ENCODE measurements around the gene ZGPAT. TPM values are rescaled to one million over a fixed set of nuclear protein-coding genes. Genes with fewer than 3 reads are reported as not detected.

ZGPAT gene
- total RNA-seq, 2 donors from 2014 or later = 28.8 to 29.5 TPM

DNA sequence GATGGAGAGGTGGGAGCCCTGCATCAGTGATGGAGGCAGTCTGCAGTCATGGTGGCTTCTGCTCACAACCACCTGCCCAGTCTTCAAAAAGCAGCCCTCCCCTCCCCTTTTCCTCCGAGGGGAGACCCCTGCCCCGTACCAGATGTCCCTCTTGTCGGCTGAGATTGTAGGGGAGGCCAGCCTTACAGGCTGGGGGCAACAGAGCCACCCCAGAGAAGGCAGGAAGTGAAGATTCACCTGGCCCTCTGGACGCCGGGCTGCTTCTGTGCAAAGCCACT lies 6.8 kb upstream of the ZGPAT start:
- H3K4me1 ChIP-seq (ENCODE audit: control insufficient read depth, insufficient read depth, low read length) = no peaks in the 10 kb centered on the region
- H3K9ac ChIP-seq (ENCODE audit: extremely low read depth, low read length, poor library complexity, severe bottlenecking) = no peak overlapping the region
- TF ChIP-seq, protein P1, sequence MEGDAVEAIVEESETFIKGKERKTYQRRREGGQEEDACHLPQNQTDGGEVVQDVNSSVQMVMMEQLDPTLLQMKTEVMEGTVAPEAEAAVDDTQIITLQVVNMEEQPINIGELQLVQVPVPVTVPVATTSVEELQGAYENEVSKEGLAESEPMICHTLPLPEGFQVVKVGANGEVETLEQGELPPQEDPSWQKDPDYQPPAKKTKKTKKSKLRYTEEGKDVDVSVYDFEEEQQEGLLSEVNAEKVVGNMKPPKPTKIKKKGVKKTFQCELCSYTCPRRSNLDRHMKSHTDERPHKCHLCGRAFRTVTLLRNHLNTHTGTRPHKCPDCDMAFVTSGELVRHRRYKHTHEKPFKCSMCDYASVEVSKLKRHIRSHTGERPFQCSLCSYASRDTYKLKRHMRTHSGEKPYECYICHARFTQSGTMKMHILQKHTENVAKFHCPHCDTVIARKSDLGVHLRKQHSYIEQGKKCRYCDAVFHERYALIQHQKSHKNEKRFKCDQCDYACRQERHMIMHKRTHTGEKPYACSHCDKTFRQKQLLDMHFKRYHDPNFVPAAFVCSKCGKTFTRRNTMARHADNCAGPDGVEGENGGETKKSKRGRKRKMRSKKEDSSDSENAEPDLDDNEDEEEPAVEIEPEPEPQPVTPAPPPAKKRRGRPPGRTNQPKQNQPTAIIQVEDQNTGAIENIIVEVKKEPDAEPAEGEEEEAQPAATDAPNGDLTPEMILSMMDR (conservative IDR thresholded peaks at IDR 0.05) = no peak
- no peak overlapping the region for H3K4me3 Mint-ChIP-seq
- WGBS, 2 experiments (ENCODE audit: insufficient coverage in 1 of 2, insufficient read length in 1 of 2) = 81 to 93% methylated on average over 3 to 5 of the region's 5 CpGs
- H3K27ac Mint-ChIP-seq = no peak overlapping the region
- H3K9me3 Mint-ChIP-seq = no peaks in the 10 kb centered on the region
- H3K36me3 Mint-ChIP-seq (ENCODE audit: low read depth) = peaks cover 17% of the 10 kb centered on the region
- no peak overlapping the region for H3K27ac ChIP-seq (ENCODE audit: low read depth, low read length)
- no peak overlapping the region for H3K4me3 ChIP-seq (ENCODE audit: low read length)
- peaks cover 18% of the 10 kb centered on the region for H3K36me3 ChIP-seq (ENCODE audit: control insufficient read depth, insufficient read depth, low read length)
- no peak for DNase-seq
- no peaks in the 10 kb centered on the region for H3K27me3 Mint-ChIP-seq (ENCODE audit: insufficient read depth)
- H3K9me3 ChIP-seq (ENCODE audit: control insufficient read depth, low read length) = no peaks in the 10 kb centered on the region
- H3K27me3 ChIP-seq (ENCODE audit: control insufficient read depth, insufficient read depth, low read length, poor library complexity, severe bottlenecking) = no peaks in the 10 kb centered on the region
- H3K4me1 Mint-ChIP-seq = no peaks in the 10 kb centered on the region

DNA sequence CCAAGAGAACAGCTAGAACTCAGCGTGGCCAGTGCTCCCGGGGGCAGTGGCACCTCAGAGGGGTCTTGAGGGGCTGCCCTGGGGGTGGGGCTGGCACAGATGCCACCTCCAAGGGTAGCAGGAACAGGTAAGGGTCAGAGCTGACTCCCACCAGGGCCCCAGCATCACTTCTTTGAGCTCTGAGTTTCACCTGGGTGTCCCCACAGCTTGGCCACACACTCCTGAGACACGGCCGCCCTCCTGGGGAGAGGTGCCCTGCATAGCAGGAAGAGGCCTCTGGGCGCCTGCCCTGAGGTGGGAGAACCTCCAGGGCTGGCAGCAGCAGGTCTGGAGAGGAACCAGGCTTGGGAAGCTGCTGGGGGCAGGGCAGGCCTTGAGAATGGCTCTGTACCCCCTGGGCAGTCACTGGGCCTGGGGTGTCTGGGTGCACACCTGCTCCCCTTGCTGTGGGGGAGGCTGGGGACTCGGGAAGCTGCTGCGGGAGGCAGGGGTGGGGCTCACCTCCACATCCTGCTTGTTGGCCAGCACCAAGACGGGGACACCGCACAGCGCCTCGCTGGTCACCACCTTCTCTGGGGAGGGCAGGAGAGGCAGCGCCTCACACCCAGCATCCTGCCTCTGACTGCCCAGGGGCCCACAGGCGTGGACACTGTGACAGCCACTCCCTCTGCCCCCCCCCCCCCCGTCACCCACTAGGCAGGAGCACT lies 6.4 kb upstream of the ZGPAT start:
- Histone ChIP-seq H3K27ac (ENCODE audit: low read depth, low read length) (no peak overlapping the region), H3K27me3 (ENCODE audit: control insufficient read depth, insufficient read depth, low read length, poor library complexity, severe bottlenecking) (no peaks in the 10 kb centered on the region), H3K9me3 (ENCODE audit: control insufficient read depth, low read length) (no peaks in the 10 kb centered on the region), H3K9ac (ENCODE audit: extremely low read depth, low read length, poor library complexity, severe bottlenecking) (no peak overlapping the region), H3K4me3 (ENCODE audit: low read length) (no peak overlapping the region), H3K4me1 (ENCODE audit: control insufficient read depth, insufficient read depth, low read length) (peaks cover 2% of the 10 kb centered on the region), H3K36me3 (ENCODE audit: control insufficient read depth, insufficient read depth, low read length) (peaks cover 23% of the 10 kb centered on the region)
- Mint-ChIP-seq H3K36me3 (ENCODE audit: low read depth) (peaks cover 20% of the 10 kb centered on the region), H3K4me3 (no peak overlapping the region), H3K9me3 (no peaks in the 10 kb centered on the region), H3K27ac (no peak overlapping the region), H3K27me3 (ENCODE audit: insufficient read depth) (no peaks in the 10 kb centered on the region), H3K4me1 (peaks cover under 1% of the 10 kb centered on the region)
- TF ChIP-seq, protein P1 (conservative IDR thresholded peaks at IDR 0.05) = no peak
- WGBS, 2 experiments (ENCODE audit: insufficient coverage in 1 of 2, insufficient read length in 1 of 2) = 89 to 94% methylated on average over 7 to 12 of the region's 14 CpGs
- DNase-seq = no peak

DNA sequence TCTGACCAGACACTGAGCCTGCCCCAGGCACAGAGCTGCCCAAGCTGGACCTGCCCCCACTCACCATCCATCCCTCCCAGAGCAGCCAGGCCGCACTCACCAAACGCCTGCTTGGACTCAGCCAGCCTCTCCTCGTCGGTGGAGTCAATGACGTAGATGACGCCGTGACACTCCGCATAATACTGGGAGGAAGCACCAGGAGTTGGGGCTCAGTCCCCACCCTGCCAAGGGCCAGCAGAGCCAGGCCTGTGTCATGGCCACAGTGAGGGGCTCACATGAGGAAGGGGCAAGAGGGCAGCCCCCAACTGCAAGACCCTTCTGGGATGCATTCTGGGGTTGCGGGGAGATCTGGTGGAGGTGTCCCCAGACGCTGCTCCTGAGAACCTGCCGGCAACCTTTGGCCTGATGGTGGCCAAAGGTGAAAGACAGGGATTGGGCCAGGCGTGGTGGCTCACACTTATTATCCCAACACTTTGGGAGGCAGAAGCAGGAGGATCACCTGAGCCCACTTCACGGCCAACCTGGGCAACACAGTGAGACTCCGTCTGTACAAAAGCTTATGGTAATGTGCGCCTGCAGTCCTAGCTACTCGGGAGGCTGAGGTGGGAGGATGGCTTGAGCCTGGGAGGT lies 5.7 kb upstream of the ZGPAT start:
- TF ChIP-seq, protein P1 (conservative IDR thresholded peaks at IDR 0.05) = no peak
- no peak for DNase-seq
- Mint-ChIP-seq H3K4me3 (no peak overlapping the region), H3K4me1 (peaks cover 5% of the 10 kb centered on the region), H3K27me3 (ENCODE audit: insufficient read depth) (no peaks in the 10 kb centered on the region), H3K9me3 (no peaks in the 10 kb centered on the region), H3K36me3 (ENCODE audit: low read depth) (peaks cover 25% of the 10 kb centered on the region), H3K27ac (no peak overlapping the region)
- Histone ChIP-seq H3K9ac (ENCODE audit: extremely low read depth, low read length, poor library complexity, severe bottlenecking) (no peak overlapping the region), H3K4me3 (ENCODE audit: low read length) (no peak overlapping the region), H3K27ac (ENCODE audit: low read depth, low read length) (no peak overlapping the region), H3K27me3 (ENCODE audit: control insufficient read depth, insufficient read depth, low read length, poor library complexity, severe bottlenecking) (no peaks in the 10 kb centered on the region), H3K36me3 (ENCODE audit: control insufficient read depth, insufficient read depth, low read length) (peaks cover 24% of the 10 kb centered on the region), H3K4me1 (ENCODE audit: control insufficient read depth, insufficient read depth, low read length) (peaks cover 5% of the 10 kb centered on the region), H3K9me3 (ENCODE audit: control insufficient read depth, low read length) (no peaks in the 10 kb centered on the region)
- WGBS, 2 experiments (ENCODE audit: insufficient coverage in 1 of 2, insufficient read length in 1 of 2) = 95 to 96% methylated on average over 14 to 16 of the region's 16 CpGs
